GM12872 (cell line): ENCODE results near the gene PDE6B.

Source experiments
- TF ChIP-seq, protein P1 (sequence below): IDR thresholded peaks from 3 replicates; pipeline ENCODE4 v1.5.1; 2011; ENCODE audit warnings: low read depth, mild to moderate bottlenecking, low read length, moderate library complexity; ENCODE audit not compliant: insufficient read depth

PDE6B gene

DNA sequence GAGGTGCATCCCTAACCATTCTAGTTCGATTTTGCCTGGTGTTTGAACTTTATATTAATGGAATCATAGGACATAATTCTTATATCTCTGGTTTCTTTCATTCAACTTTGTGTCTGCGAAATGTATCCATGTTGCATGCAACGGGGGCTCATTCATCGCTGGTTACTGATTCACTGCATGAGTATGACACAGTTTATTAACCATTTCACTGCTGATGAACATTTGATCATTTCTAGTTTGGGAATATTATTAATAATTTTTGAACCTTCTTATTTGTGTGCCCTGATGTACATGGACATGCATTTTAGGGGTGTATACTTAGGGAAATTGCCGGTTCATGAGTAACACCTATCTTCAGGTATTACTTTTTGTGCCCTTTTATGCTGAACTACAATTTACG lies 44.2 kb upstream of the PDE6B start:
- TF ChIP-seq, protein P1, sequence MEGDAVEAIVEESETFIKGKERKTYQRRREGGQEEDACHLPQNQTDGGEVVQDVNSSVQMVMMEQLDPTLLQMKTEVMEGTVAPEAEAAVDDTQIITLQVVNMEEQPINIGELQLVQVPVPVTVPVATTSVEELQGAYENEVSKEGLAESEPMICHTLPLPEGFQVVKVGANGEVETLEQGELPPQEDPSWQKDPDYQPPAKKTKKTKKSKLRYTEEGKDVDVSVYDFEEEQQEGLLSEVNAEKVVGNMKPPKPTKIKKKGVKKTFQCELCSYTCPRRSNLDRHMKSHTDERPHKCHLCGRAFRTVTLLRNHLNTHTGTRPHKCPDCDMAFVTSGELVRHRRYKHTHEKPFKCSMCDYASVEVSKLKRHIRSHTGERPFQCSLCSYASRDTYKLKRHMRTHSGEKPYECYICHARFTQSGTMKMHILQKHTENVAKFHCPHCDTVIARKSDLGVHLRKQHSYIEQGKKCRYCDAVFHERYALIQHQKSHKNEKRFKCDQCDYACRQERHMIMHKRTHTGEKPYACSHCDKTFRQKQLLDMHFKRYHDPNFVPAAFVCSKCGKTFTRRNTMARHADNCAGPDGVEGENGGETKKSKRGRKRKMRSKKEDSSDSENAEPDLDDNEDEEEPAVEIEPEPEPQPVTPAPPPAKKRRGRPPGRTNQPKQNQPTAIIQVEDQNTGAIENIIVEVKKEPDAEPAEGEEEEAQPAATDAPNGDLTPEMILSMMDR, result no peak

DNA sequence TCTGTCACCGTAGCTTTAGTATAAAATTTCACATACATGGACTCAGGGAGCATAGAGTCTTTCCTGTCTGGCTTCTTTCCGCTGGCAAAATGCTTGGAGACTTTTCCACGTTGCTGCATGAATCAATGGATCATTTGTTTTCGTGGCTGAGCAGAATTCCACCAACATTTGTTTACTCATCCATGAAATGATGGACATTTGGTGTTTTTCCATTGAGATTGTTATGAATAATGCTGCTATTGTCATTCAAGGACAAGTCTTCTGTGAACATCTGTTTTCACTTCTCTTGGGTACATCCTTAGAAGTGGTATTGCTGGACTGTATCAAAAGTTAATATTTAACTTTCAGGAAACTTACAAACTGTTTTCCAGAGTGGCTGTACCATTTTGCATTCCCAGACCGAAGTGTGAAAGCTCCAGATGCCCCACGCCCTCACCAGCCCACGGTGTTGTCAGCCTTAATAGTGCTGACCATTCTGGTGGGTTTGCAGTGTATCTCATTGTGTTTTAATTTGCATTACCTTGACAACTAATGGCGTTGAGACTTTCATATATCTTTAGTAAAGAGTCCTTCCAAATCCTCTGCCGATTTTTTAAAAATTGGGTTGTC lies 43.5 kb upstream of the PDE6B start:
- TF ChIP-seq, protein P1, result no peak

DNA sequence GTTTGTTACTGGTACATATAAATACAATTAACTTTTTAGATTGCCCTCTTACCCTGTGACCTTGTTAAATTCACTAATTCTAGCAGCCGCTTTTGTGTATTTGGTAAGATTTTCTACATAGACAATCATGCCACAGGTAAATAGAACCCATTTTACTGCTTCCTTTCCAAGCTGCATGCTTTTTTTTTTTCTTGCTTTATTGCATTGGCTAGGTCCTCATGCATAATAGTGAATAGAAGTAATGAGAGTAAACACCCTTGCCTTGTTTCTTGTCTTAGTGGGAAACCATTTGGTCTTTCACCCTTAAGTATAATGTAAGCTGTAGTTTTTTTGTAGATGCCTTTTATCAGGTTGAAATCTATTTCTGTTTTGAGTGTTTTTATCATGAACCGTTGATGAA lies 41.6 kb upstream of the PDE6B start:
- TF ChIP-seq, protein P1, result no peak

DNA sequence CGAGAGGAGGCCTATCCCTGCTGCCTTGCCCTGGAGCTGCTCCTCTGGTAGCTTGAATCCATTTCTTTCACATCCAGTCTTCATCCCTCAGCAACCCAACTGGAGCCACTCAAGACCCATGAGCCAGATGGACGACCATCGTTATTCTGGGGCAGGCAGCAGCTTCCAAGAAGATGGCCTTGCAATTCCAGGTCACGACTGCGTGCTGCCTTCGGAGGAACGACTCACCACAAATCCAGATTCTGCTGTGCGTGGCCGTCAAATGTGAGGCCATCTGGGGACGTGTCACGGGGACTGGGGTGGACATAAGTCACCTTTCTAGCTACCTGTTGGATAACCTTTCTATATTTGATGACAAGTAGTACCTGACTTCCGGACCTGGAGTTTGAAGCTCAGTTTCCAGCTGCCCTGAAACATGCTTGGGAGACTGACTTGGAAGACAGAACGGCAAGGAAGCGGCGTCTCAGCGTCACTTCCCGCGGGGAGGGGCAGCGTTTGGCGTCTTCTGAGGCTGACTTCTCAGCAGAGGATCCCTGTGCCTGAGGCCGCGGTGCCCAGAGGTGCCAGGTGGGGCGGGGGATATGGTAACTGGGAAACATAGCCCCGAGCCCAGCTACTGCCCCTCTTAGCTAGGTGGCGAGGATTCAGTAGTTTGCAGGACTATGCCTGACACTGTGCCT lies 37.6 kb upstream of the PDE6B start:
- TF ChIP-seq, protein P1, result no peak

DNA sequence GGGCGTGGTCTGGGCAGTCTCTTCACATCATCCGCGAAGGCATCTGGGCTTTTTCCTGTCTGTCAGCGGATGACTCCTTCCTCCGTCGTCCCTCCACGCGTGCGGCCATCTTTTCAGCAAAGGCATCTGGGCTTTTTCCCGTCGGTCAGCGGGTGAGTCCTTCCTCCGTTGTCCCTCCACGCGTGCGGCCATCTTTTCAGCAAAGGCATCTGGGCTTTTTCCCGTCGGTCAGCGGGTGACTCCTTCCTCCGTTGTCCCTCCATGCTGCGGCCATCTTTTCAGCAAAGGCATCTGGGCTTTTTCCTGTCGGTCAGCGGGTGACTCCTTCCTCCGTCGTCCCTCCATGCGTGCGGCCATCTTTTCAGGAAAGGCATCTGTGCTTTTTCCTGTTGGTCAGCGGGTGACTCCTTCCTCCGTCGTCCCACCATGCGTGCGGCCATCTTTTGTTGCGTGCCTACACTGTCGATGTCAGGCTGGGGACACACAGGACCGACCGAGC lies 37.0 kb upstream of the PDE6B start:
- TF ChIP-seq, protein P1, result no peak

DNA sequence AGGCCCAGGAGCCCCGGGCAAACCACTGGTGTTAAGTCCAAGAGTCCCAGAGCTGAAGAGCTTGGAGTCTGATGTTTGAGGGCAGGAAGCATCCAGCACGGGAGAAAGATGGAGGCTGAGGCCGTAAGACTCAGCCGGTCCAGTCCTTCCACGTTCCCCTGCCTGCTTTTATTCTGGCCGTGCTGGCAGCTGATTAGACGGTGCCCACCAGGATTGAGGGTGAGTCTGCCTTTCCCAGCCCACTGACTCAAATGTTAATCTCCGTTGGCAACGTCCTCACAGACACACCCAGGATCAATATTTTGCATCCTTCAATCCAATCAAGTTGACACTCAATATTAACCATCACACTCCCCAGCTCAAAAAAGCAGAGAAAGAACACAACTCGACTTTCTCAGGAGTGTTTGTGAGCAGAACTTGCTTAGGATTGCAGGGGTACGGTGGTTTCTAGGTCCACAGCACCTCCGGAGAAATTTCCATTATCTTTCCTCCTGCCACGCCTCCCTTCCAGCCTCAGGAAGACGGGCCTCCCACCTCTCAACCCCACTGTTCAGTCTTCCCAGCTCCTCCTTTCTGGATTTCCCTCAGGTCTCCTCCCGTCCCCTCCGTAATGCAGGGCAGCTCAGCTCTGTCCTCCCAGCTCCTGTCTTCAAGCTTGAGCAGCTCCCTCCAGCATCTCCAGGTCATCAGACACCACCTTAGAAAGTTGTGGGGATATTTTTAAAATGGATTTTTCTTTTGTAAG lies 36.0 kb upstream of the PDE6B start:
- TF ChIP-seq, protein P1, result no peak

DNA sequence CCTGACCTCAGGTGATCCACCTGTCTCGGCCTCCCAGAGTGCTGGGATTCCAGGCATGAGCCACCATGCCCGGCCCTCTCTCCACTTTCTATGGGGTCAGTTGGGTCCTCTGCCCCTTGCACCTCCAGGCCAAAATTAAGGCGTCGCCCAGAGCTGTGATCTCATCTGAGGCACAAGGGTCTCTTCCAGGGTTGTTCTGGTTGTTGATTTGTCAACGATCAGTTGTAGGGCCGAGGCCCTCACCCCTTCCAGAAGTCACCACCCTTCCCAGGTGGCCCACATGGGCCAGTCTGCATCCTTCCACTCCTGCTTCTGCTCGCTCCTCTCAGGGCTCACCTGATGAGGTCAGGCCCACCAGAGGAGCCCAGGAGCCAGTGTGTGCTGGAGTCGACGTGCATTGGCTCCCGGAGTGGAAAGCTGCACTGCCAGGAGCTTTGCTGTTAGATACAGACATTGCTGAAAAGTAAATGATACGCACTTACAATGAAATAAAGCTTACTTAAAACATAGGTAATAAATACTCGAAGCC lies 35.0 kb upstream of the PDE6B start:
- TF ChIP-seq, protein P1, result no peak
